22Rv1 (cell line): ENCODE results near the gene LACTB.

Source experiments
- H3K27ac ChIP-seq: fragments of 450-650 bp; 2 replicates; pipeline ENCODE4 v1.5.1; 2017
- CTCF ChIP-seq: fragments of 450-650 bp; IDR thresholded peaks from 2 replicates; pipeline ENCODE4 v1.5.1; 2017; ENCODE audit warnings: mild to moderate bottlenecking
- ZFX ChIP-seq: fragments of 450-650 bp; IDR thresholded peaks from 2 replicates; pipeline ENCODE4 v1.6.1; 2017; ENCODE audit warnings: antibody characterized with exemption, borderline replicate concordance

LACTB gene

DNA sequence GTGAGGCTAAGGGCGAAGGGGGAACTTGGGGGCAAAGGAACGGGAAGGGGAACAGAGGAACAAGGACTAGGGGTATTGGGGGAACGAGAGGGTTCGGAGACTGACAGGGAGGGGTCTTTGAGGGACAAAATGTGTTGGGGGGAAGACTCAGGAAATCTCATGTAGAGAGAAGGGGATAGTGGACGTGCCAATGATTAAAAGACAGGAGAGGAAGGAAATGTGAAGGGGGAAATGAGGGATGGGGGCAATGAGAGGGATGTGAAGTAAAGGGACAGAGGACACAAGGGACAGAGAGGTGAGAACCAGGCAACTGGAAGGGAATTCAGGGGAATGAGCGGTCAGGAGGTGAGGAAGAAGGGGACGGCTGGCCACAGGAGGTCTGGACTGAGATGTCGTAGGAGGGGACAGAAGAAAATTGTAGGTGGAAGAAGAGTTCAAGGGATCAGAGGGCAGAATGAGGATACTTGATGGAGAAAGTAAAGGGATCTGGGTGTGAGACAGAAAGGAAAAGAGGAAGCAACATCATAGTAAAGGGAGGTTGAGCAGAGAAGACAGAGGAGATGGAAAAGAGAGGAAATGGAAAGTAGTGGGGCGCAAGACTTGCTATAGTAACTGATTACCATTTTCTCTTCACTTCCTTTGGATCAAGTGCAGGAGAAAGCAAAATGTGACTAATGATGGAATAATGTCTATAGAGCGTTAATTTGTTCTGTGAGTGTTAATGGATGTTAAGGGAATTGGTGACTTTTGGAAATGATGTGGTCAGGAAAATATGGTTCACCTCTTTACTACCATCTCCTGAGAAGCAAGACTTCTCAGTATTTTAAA is 68.5 kb downstream of the LACTB start:
- H3K27ac ChIP-seq: no peak overlapping the region
- TF ChIP-seq CTCF: no peak
- TF ChIP-seq ZFX: no peak

- TF ChIP-seq CTCF: no peak
- TF ChIP-seq ZFX: no peak
- H3K27ac ChIP-seq: no peak overlapping the region
Observed at GRCh38 chr15:63190769-63191649, 69.3 kb downstream of the LACTB start.
